Effector CD8-positive, alpha-beta T cell (primary cell): Measurements from ENCODE around the gene TUBGCP6.
"Not testable (repeated sequence)": the region's sequence is repeated elsewhere in the genome, so short reads cannot be mapped to it uniquely, and the experiment has no call there.

Experiments used
- DNase-seq: peaks from one replicate; lab custom pipeline; 2025; lab: John Stamatoyannopoulos, UW

The TUBGCP6 gene

GRCh38 chr22:50169181-50169759 lies 75.6 kb downstream of the TUBGCP6 start:
- DNase-seq: no peak

DNA sequence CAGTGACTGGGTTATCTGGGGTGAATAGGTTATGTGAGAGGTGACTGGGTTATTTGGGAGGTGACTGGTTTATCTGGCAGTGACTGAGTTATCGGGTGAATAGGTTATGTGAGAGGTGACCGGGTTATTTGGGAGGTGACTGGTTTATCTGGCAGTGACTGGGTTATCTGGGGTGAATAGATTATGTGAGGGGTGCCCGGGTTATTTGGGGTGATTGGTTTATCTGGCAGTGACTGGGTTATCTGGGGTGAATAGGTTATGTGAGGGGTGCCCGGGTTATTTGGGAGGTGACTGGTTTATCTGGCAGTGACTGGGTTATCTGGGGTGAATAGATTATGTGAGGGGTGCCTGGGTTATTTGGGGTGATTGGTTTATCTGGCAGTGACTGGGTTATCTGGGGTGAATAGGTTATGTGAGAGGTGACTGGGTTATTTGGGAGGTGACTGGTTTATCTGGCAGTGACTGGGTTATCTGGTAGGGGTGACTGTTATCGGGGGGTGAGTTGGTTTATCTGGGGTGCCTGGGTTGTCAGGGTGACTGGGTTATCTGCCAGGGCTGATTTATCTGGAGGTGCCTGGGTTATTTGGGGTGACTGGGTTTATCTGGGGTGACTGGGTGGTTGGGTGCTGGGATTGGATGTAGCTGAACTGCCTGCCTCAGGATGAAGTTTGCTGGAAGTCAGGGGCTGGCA lies 76.2 kb downstream of the TUBGCP6 start:
- not testable (repeated sequence) for DNase-seq

GRCh38 chr22:50167689-50168489 lies 76.9 kb downstream of the TUBGCP6 start:
- no peak for DNase-seq
